ENCODE results near the gene NDUFB5.

The NDUFB5 gene

GRCh38 chr3:179661777-179662176 lies 57.2 kb downstream of the NDUFB5 start:
- Histone ChIP-seq H4K20me1 (ENCODE audit: insufficient read depth, low read length) (no peaks in the 10 kb centered on the region), H3K9me2 (ENCODE audit: low read depth, low read length) (no peaks in the 10 kb centered on the region), H2AFZ (ENCODE audit: low read length) (no peak overlapping the region), H3K27ac (ENCODE audit: low read depth, low read length, poor library complexity, severe bottlenecking) (no peak overlapping the region), H3K79me2 (ENCODE audit: insufficient read depth, low read length) (peaks cover 99% of the 10 kb centered on the region), H3K4me2 (ENCODE audit: low read length) (no peak overlapping the region), H3K9me3 (ENCODE audit: low read length) (no peaks in the 10 kb centered on the region), H3K36me3 (ENCODE audit: insufficient read depth, low read length) (peaks cover 2% of the 10 kb centered on the region), H3K27me3 (ENCODE audit: insufficient read depth, low read length) (no peaks in the 10 kb centered on the region), H3K9ac (ENCODE audit: low read length) (no peak overlapping the region), H3F3A (ENCODE audit: insufficient read depth, low read length) (no peaks in the 10 kb centered on the region), H3K4me1 (ENCODE audit: insufficient read depth, low read length, severe bottlenecking) (peaks cover 29% of the 10 kb centered on the region), H3K4me3 (ENCODE audit: low read depth, low read length, poor library complexity, severe bottlenecking) (no peak overlapping the region)
- TF ChIP-seq EZH2 (IDR thresholded peaks at IDR 0.05; ENCODE audit: borderline replicate concordance, low read length) = no peak
- TF ChIP-seq CTCF (IDR thresholded peaks at IDR 0.05; ENCODE audit: low read length) = no peak

GRCh38 chr3:179663093-179663492 lies 58.5 kb downstream of the NDUFB5 start:
- no peaks in the 10 kb centered on the region for H3K9me3 ChIP-seq (ENCODE audit: low read length)
- H3K79me2 ChIP-seq (ENCODE audit: insufficient read depth, low read length) = peaks cover 99% of the 10 kb centered on the region
- H3K36me3 ChIP-seq (ENCODE audit: insufficient read depth, low read length) = no peaks in the 10 kb centered on the region
- no peaks in the 10 kb centered on the region for H3K27me3 ChIP-seq (ENCODE audit: insufficient read depth, low read length)
- no peaks in the 10 kb centered on the region for H3F3A ChIP-seq (ENCODE audit: insufficient read depth, low read length)
- no peaks in the 10 kb centered on the region for H4K20me1 ChIP-seq (ENCODE audit: insufficient read depth, low read length)
- no peak overlapping the region for H3K9ac ChIP-seq (ENCODE audit: low read length)
- peaks cover 25% of the 10 kb centered on the region for H3K4me1 ChIP-seq (ENCODE audit: insufficient read depth, low read length, severe bottlenecking)
- H3K27ac ChIP-seq (ENCODE audit: low read depth, low read length, poor library complexity, severe bottlenecking) = no peak overlapping the region
- no peak overlapping the region for H2AFZ ChIP-seq (ENCODE audit: low read length)
- H3K4me3 ChIP-seq (ENCODE audit: low read depth, low read length, poor library complexity, severe bottlenecking) = no peak overlapping the region
- no peak overlapping the region for H3K4me2 ChIP-seq (ENCODE audit: low read length)
- TF ChIP-seq EZH2 (IDR thresholded peaks at IDR 0.05; ENCODE audit: borderline replicate concordance, low read length) (no peak), CTCF (IDR thresholded peaks at IDR 0.05; ENCODE audit: low read length) (no peak)
- no peaks in the 10 kb centered on the region for H3K9me2 ChIP-seq (ENCODE audit: low read depth, low read length)

GRCh38 chr3:179666030-179666429 lies 61.4 kb downstream of the NDUFB5 start:
- no peak overlapping the region for H3K9ac ChIP-seq (ENCODE audit: low read length)
- TF ChIP-seq CTCF (IDR thresholded peaks at IDR 0.05; ENCODE audit: low read length) (no peak), EZH2 (IDR thresholded peaks at IDR 0.05; ENCODE audit: borderline replicate concordance, low read length) (no peak)
- no peak overlapping the region for H2AFZ ChIP-seq (ENCODE audit: low read length)
- no peaks in the 10 kb centered on the region; the same call in 1 of the 2 replicates for H3K36me3 ChIP-seq (ENCODE audit: insufficient read depth, low read length)
- H3K9me3 ChIP-seq (ENCODE audit: low read length) = no peaks in the 10 kb centered on the region
- peaks cover 95% of the 10 kb centered on the region for H3K79me2 ChIP-seq (ENCODE audit: insufficient read depth, low read length)
- no peak overlapping the region for H3K4me2 ChIP-seq (ENCODE audit: low read length)
- H3K4me3 ChIP-seq (ENCODE audit: low read depth, low read length, poor library complexity, severe bottlenecking) = no peak overlapping the region
- H3F3A ChIP-seq (ENCODE audit: insufficient read depth, low read length) = no peaks in the 10 kb centered on the region
- no peak overlapping the region for H3K27ac ChIP-seq (ENCODE audit: low read depth, low read length, poor library complexity, severe bottlenecking)
- peaks cover 7% of the 10 kb centered on the region for H3K4me1 ChIP-seq (ENCODE audit: insufficient read depth, low read length, severe bottlenecking)
- no peaks in the 10 kb centered on the region for H4K20me1 ChIP-seq (ENCODE audit: insufficient read depth, low read length)
- no peaks in the 10 kb centered on the region for H3K9me2 ChIP-seq (ENCODE audit: low read depth, low read length)
- H3K27me3 ChIP-seq (ENCODE audit: insufficient read depth, low read length) = no peaks in the 10 kb centered on the region

Measured in OCI-LY1 (cell line).